GM21526 (cell line): Measurements from ENCODE around the gene OTULINL.
A peak's percentile ranks its signal among the peaks of the same experiment; 100 is the strongest.
"Not testable (repeated sequence)": the region's sequence is repeated elsewhere in the genome, so short reads cannot be mapped to it uniquely, and the experiment has no call there.

Source experiments
- ATAC-seq: cut with Tn5 transposase; IDR thresholded peaks from one replicate; pipeline ENCODE4 v1.9.1; 2021; ENCODE audit warnings: moderate library complexity; ENCODE audit not compliant: unreplicated experiment, low FRiP score

The OTULINL gene

DNA sequence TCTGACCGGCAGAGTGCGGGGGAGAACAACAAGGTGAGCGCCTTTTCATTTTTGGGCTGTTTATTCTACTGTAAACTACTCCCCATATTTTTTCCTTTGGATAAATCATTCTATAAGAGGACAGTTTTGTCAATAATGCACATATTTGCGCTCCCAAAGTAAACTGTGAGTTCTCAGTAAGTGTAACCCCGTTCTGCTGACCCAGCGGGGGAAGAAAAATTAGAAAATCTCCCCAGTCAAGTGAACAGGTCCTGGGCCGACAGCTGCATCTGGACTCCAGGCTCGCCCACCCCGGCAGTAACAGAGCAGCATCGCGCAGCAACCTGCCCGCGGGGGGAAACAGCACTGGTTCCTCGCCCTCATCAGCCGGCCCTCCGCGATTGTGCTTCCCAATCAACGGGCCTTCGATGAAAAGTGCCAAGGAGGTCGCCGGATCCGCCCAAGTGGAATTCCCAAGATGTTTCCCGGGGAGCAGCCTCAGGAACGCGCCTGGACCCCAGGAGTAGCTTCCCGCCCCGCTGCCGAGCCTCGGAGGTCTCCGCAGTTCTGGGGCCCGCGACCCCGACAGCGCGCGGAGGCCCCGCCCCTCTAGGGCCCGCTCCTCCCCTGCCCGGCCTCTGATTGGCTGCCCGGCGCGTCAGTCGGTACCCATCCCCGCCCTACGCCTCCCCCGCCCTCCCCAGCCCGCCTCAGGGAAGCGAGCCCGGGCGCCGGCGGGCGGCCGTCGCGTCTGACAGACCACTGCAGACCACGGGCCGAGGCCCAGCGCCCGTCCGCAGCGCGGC is at the start of gene OTULINL:
Gene OTULINL, plus strand, starts transcription at position 687 of the 785 bp plus-strand sequence. CDS start 103 bp downstream, outside the sequence.
- ATAC-seq = peak; percentile 99

GRCh38 chr5:14532180-14532579 is 49.4 kb upstream of the OTULINL start:
- no peak for ATAC-seq

DNA sequence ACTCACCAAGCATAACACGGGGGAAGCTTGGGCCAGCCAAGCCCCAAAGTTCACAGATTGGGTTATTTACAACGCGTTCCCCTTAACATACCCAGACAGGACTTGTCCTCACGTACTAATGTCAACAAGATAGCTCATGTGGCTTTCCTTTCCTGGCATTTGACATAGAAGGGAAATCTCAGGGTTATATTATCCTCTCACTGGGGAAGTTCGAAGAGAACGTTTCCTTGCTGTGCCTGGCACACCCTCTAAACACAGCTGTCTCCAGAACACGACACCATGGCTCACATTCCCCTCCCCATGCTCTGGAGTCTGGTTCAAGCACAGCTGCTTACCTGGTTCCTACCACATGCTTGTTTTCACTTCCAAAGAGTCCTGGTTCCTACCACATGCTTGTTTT is 46.8 kb upstream of the OTULINL start:
- ATAC-seq = no peak

DNA sequence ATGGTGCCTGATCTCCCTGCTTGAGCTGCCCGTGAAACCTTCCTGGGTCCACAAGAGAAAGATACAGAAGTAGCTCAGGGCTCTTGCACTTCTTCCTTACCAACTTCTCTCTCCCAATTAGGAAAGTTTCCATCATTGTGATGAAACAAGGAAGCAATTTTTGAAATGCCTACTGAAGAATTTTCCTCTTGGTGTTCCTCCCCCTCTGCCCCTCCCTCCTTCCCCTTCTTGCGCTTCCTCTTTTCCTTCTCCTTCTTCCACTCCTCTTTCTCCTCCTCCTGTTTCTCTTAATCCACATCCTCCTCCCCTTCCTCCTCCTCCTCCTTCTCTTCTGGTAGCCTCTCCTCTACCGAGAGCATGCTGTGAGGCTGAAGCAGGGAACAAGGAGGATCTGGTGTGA is 36.3 kb upstream of the OTULINL start:
- no peak for ATAC-seq

- no peak for ATAC-seq
Observed at GRCh38 chr5:14545862-14546261, 35.7 kb upstream of the OTULINL start.

DNA sequence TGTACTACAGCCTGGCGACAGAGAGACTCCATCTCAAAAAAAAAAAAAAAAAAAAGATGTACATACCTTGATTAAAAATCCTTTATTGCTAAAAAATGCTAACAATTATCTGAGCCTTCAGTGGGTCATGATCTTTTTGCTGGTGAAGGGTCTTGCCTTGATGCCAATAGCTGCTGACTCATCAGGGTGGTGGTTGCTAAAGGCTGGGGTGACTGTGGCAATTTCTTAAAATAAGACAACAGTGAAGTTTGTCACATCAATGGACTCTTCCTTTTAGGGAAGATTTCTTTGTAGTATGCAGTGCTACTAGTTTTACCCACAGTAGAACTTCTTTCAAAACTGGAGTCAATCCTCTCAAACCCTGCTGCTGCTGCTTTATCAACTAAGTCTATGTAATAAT is 33.9 kb upstream of the OTULINL start:
- no peak for ATAC-seq

DNA sequence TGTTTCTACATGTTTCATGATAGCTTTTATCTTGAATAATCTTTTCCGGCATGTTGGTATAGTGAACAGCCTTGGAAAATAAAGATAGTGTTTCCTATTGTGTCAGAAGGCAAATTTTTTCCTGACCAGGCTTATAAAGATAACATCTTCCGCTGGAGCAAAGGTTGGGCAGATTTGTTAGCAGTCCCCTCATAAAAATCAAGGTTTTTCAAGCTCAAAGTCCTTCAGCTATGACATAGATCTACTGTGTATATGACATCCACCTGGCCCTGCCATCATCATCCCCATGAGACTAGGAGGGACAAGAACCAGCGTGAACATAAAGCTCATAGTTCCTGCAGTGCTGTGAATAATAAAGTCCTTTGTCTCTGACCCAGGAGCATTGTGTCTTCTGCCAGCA is 30.4 kb upstream of the OTULINL start:
- no peak for ATAC-seq

DNA sequence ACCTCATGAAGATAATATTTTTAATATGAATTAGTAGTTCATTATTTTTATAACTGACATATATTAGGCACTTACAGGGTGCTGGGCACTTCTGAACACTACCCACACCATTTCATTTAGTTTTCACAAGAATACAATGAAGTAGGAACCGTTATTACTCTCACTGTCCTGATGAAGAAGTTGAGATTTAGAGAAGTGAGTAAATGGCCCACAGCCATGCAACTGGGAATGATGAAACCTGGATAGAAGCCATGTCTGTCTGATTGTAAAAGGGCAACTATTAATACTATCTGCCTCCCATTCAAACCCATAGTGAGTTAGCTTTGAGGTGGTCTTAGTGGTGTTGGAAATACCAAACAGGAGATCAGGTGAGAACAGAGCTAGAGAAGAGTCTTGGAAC is 29.6 kb upstream of the OTULINL start:
- ATAC-seq = no peak

GRCh38 chr5:14554288-14554687 is 27.3 kb upstream of the OTULINL start:
- not testable (repeated sequence) for ATAC-seq

GRCh38 chr5:14556015-14556414 is 25.6 kb upstream of the OTULINL start:
- ATAC-seq = no peak

GRCh38 chr5:14557203-14557770 is 24.3 kb upstream of the OTULINL start:
- ATAC-seq = no peak

- ATAC-seq = no peak
Observed at GRCh38 chr5:14557791-14558415, 23.7 kb upstream of the OTULINL start.

DNA sequence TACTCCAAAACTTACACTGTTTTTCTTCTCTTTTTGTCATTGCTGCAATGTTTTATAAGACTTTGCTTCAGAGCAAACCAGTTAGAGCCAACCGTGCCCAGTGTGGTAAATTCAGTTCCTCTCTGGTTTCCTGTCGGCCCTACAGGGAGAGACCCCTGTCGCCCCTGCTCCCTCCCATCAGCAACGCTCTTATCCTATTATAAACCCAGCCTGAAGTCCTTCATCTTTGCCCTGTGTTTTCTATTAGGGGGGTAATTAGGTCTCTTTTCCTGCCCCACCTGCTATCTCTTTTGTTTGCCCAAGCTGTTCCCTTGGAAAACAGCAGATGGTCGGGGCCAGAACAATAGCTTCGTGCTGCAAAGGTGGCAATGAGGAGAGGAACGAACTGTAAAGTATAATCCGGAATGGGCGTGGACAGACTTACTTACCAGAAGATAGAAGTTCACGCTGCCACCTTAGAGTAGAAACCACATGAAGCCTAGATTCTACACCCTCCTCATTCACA is 21.4 kb upstream of the OTULINL start:
- ATAC-seq = no peak

DNA sequence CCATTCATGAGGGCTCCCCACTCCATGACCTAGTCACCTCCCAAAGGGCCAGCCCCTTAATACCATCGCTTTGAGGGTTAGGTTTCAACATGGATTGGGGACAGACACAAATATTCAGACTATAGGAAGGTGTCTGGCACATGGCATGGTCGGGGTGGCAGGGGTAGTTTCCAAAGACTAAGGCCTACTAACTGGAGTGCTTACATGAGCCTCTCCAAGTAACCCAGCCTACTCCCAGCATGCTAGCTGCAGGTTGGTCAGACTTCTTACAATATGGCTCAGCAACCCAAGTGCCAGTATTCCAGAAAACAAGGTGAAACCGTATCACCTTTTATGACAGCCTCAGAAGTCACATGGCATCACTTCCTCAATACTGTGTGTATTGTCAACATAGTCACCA is 19.9 kb upstream of the OTULINL start:
- no peak for ATAC-seq

GRCh38 chr5:14568333-14568732 is 13.3 kb upstream of the OTULINL start:
- ATAC-seq = no peak

GRCh38 chr5:14569948-14570691 is 11.5 kb upstream of the OTULINL start:
- no peak for ATAC-seq

DNA sequence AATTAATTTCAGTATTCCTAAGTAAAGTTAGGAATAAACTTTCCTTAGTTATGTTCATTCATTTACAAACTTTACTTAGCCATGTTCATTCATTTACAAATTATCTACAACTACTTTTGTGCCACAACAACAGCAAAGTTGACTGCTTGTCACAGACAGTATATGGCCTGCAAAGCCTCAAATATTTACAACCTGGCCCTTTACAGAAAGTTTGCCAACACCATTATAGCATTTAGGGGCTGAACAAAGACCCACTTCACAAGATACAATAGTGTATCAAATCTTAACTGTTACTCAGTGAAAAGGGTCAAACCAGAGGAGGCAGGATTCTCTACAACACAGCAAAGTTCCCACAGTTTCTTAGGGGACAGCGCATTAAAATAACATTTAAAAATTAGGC is 9.7 kb upstream of the OTULINL start:
- ATAC-seq = no peak

DNA sequence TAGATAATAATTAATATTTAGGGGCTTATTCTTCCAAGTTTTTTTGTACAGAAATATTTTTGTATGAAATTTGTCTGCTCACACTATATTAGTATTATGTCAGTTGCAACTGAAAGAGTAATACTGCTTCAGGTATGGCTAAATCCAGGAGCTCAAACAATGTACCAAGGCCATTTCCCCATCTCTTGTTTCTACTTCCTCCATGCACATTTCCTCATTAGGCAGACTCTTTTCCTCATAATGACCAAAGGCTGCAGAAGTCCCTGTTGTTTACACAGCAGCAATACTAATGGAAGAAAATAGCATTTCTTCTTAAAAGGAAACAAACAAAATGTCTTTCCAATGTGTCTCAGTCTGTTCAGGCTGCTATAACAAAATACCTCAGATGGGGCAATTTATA is 9.2 kb upstream of the OTULINL start:
- no peak for ATAC-seq

DNA sequence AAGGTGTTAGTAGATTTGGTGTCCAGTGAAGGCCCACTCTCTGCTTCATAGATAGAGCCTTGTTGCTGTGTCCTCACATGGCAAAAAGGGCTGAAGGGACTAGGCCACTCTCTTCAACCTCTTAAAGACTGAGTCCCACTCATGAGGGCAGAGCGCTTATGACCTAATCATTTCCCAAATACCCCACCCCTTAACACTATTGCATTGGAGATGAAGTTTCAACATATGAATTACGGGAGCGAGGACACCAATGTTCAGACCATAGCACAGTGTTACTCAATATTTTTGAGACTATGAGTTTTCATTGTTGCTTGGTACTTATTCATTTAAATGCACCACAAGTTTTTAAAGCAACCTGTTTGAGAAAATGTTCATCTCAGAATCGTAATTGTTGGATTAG is 8.8 kb upstream of the OTULINL start:
- no peak for ATAC-seq

- no peak for ATAC-seq
Observed at GRCh38 chr5:14574096-14574495, 7.5 kb upstream of the OTULINL start.

DNA sequence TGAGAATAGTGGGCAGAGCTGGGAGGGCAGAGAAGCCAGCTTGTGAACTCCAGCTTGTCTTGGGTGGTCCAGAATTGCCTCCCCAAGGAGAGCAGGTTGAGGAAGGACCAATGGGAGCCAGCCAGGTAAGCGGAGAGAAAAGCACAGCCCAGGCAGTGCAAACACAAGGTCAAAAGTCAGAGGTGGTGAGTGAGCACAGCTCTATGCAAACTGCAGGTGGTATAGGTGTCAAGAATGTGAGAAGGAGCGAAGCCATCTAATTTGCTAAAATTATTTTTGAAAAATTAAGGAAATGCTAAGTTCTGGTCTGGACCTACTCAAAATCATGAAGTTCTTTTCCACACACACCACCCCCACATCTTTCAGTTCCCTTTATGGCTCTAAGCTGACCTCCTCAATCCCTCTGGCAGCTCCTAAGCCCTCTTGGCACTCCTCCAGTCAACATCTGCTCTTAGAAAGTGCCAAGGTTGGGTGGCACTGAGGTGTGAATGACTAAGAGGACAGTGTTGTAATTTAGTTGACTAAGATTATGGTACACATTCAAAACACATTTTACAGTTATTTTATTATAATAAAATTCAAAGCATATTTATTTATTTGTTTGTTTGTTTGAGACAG is 6.6 kb upstream of the OTULINL start:
- ATAC-seq = no peak
